Stimulated activated CD8-positive, alpha-beta memory T cell treated with anti-CD3 and anti-CD28 coated beads, Interleukin-7, amount 100 ng/mL, for 1 hour (primary cell): ENCODE results near the gene PDK2.
"Not testable (repeated sequence)": the region's sequence is repeated elsewhere in the genome, so short reads cannot be mapped to it uniquely, and the experiment has no call there.

Experiments
- DNase-seq, 2 donors: peaks; one replicate each; pipeline ENCODE4 v3.0.0-alpha.2; 2020; ENCODE audit warnings: low read depth in 2 of 2

PDK2 gene

DNA sequence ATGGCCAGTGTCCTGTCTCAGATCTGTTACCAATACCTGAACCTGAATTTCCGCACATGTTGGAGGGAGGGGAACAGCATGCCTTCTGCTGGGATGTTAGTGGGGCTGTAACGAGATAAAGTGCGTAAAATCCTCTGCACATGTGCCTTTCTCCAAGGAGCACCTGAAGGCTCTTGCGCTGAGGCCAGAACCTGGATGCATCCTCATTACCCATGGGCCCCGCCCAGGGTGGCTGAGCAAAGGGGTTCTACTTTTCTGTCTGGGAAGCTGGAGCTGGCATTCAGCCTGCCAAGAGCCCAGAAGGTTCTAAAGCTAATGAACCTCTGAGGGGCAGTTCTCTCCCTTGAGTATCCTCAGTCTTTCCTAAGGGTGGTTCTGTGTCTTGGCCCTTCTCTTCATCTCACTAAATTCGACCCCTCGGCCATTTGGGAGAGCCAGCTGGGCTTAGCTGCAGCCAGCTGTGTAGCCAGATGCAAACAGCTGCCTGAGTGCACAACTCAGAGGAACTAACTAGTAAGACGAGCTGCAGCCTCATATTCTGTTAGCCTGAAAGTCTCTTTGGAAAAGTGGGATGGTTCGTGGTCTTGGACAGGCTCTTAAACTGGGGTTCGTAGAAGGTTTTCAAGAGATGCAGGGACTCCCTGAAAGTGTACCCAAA is 36.7 kb upstream of the PDK2 start:
- no peak for DNase-seq

DNA sequence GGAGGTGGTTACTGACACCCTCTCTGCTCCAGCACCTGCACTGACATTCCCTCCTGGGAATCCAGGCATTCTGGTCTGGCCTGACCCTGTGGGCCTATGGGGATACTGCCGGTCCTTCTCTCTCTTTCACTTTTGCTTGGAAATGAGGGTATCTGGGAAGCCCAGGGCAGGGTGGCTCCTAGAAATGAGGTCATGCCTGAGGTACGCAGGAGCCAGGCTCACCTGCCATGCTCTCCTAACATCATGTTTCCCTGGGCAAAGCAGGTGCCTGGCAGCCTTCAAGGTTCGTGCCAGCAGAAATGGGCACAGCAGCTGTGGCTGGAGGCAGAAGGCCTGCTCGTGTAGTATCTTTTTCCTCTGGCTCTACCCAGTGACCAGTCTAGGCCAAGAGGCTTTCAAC is 35.9 kb upstream of the PDK2 start:
- DNase-seq: no peak

DNA sequence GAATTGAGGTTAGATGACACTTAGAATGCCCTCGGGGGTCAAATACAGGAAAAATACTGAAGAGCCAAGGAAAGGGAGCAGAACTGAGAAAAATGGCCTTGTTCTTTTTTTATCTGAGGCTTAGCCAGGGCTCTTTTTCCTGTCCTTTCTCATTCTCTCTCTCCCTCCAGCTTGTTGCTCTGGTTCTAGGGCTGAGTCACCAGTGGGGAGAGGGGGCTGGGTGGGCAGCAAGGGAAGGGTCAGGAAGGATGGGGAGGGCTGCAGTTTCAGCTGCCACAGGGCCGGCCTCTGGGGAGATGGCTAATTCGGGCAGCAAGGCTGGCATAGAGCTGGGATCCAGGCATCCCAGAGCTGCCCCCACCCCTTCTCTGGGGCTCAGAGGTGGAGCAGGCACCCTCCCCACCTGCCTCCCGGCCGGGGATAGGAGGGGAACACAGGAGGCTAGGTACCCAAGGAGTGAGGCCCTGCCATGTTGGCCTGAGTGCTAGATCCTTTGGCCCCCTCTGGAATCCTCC is 35.3 kb upstream of the PDK2 start:
- no peak for DNase-seq

DNA sequence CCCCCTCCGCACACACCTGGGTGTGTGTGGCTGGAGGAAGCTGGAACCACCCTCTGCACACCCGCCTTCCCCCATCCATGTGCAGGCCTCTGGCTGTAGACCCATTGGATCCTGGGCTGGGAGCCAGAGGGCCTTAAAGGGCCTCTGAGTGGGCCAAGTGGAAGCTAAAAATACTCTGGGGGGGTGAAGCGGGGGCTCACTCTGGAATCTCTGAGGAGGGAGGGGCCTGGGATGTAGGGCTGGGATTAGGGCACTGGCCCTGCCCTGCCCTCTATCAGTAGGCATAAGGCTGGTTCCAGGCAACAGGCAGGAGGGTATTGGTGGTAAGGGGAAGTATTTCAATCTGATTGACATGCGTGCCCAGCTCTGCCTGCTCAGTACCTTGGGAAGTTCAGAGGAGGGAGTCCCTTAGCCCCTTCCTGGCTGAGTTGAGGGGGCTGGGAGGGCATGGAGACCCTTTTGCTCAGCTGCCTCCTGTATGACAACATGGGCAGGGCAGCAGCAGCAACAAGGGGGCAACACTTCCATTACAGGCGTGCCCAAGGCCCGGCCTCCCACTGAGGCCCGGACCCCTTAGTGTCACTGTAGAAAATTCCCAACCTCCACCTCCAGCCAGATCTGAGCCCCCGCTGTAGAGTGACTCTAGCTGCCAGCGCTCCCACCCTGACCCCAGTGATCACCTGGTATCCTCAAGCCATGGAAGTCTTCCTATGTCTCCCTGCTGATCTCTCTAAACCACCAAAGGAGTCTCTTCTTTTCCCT is 34.0 kb upstream of the PDK2 start:
- no peak for DNase-seq

DNA sequence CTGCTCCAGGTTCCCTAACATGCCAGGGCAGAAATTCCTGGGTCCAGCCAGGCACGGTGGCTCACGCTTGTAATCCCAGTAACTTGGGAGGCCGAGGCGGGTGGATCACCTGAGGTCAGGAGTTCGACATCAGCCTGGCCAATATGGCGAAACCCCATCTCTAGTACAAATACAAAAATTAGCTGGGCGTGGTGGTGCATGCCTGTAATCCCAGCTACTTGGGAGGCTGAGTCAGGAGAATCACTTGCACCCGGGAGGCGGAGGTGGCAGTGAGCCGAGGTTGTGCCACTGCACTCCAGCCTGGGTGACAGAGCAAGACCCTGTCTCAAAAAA is 33.5 kb upstream of the PDK2 start:
- not testable (repeated sequence) for DNase-seq

DNA sequence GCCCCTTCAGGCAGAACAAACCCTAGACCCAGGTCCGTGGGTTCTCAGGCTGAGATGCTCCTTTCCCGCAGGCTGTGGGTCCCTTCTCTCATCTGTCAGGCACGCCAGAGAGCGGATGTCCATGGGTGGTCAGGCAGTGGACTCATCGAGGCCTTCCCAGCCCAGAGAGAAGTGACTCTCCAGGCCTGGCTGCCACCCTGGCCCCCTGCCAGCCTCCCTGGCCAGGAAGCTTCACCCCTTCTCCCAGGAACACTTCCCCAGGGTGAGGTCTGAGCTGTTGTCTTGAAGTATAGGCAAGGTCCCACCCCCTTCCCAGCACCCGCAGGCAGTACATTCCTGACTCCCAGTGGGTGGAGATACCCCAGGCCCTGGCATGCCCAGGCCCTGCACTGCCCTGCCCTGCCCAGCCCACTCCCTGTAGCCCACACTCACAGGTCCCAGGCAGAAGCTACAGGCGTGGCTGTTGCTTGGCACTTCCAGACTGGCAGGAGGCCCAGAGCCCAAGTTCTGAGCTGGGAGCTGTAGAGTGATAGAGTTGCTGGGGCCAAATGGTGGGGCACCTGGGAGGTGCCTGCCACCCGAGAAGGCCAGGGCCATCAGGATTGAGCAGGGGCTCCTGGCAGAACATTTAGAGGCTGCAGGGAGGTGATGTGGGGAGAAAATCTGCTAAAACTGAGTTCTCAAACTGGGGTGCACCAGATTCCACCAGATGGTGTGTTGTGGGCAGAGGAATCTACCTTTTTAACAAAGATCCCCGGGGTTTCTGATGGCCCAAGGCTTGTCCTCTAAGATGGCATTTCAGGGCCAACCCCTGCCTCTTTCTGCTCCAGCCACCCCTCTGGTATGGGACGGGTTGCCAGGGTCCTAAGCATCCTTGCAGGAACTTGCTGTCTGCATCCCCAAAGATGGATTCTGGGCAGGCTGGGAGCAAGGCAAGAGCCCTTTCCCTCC is 32.6 kb upstream of the PDK2 start:
- no peak for DNase-seq

DNA sequence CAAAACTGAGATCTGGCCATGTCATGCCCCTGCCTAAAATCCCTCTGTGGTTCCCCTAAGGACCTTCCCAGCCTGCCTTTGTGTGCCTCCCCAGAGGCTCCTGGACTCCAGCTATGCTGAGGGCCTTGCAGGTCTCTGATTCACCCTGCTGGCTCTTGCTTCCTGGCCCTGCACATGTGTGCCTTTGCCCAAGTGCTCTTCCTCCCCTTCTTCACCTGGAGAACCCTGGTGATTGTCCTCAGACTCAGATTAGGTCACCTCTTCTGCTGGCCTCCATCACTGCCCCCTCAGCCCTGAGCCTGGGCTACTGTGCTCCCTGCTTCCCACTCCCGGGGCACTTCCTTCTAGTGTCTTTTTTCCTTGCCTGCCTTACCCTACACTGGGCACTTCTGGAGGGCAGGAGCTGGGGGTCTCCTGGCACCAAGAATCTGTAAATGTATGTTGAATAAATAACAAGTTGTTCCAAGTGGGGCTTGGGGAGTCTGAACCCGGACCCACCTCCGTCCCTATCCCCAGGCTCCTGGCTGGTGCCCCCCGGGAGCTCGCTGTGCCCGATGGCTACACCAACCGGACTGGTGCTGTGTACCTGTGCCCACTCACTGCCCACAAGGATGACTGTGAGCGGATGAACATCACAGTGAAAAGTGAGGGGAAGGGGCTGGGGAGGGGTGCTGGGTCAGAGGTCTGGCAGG is 31.4 kb upstream of the PDK2 start:
- DNase-seq: no peak

DNA sequence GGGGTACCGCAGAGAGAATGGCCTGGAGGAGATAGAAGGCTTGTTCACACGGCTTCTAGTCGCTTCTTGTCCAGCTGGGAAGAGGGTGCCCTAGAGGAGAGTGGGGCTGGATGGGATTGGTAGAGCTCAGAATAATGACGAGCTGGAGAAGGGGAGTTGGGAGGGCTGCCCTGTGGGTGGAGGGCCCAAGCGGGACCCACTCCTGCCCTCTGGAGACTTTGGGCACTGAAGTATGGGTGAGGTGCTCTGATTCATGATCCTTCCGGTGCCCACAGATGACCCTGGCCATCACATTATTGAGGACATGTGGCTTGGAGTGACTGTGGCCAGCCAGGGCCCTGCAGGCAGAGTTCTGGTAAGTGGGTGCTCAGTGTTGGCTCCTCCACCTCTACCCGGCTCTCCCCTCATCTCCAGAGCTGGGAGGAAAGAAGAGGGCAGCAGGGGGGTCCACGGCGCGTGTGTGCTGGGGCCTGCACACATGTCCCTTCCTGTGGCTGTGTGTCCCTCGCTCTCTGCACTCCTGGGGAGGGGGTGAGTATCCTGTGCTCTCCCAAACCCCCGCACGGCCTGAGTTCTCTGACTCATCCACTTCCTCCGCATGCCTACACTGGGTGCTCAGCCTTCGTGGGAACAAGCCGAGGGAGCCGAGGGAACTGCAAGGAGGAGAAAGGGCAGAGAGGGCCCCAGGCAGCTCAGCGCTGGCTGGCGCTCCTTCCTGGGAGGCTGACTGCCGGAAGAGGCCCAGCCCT is 30.7 kb upstream of the PDK2 start:
- DNase-seq: no peak

DNA sequence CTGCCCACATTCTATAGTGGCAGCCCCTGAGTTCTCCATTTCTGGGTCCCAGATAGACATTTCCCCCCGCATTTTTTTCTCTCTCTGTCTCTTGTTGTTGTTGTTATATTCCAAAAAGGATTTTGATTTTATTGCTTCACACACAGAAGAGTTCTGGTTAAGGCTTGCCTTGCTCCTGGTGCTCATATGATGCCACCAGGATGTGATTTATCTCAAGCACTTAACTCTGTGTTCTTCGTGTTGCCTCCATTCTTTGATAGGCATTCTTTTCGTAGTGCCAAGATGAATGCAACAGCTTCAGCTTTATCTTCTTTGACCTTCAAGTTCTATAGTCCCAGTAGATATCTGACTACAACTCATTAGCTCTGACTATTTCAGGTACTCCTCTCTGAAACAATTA is 30.1 kb upstream of the PDK2 start:
- no peak for DNase-seq

DNA sequence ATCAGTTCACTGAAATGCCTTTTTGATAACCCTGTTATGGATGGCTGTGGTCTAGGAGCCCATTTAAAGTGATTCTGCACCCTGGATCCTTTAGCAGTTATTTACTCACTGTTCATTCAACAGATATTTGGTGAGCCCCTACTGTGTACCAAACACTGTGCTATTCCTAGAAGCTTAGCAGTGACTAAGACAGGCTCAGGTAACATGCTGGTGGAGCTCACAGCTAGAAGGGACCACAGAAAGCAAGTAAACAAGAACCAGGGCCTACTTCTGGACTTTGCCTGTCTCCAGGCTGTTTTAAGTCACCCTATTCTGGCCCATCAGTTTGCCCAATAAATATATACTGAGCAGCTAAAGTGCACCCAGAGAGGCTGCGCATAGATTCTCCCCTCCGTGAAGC is 28.2 kb upstream of the PDK2 start:
- DNase-seq: no peak

DNA sequence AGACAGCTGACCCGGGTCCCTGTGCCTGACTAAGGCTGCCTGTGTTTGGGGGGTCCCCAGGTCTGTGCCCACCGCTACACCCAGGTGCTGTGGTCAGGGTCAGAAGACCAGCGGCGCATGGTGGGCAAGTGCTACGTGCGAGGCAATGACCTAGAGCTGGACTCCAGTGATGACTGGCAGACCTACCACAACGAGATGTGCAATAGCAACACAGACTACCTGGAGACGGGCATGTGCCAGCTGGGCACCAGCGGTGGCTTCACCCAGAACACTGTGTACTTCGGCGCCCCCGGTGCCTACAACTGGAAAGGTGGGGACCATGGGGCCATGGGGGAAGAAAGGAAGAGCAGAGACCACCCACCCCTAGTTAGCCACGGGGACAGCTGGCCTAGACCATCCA is 27.2 kb upstream of the PDK2 start:
- DNase-seq: no peak

DNA sequence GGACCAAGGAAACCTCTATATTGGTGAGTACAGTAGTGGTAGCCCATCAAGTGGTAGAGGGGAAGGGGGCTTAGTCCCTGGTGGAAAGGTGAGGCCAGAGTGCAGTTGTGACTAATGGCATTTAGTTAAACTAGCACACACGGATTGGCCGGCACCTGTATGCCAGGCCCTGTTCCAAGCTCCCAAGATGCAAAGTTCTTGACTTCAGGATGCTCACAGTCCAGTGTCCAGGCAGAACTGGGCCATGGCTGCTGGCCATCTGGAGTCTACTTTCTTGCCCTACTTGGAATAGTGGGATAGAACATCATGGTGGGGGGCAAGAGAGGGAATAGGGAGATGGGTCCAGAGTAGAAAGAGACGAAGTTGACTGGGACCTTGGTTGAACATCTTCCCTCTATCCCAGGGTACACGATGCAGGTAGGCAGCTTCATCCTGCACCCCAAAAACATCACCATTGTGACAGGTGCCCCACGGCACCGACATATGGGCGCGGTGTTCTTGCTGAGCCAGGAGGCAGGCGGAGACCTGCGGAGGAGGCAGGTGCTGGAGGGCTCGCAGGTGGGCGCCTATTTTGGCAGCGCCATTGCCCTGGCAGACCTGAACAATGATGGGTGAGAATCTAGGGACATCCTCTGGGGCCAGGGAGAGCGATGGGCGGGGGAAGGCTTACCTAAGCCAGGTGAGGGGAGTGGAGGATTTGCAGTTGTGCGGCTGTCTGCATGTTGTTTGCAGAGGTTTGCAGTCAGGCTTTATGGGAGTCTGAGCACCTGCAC is 24.1 kb upstream of the PDK2 start:
- no peak for DNase-seq

DNA sequence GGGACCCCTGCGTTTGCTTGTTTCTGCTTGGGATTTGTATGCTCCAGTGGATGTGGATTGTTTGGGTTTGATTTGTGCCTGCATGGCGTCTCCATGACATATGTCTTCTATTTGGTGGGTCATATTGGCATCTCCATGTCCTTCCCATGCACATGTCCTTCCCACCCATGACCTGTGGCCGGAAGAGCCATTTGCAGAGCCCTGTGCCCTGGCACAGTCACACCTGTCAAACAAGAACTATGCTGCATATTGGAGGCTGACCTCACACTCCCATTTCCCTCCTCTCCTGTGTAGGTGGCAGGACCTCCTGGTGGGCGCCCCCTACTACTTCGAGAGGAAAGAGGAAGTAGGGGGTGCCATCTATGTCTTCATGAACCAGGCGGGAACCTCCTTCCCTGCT is 23.5 kb upstream of the PDK2 start:
- no peak for DNase-seq

DNA sequence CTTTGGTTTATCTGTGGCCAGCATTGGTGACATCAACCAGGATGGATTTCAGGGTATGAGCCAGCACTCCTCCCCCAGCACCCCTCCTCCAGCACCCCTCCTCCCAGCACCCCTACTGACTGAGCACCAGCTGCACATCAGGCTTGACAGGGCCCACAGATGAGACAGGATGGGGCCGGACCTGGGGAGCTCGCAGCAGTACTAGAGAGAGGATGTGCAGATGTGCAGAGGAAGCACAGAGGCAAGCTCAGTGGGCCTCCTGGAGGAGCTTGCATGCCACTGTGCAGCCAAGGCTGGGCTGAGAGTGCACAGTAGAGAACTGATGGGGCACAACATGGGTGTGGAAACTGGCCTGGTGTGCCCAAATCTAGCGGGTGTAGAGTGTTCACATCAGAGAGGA is 23.0 kb upstream of the PDK2 start:
- DNase-seq: no peak

DNA sequence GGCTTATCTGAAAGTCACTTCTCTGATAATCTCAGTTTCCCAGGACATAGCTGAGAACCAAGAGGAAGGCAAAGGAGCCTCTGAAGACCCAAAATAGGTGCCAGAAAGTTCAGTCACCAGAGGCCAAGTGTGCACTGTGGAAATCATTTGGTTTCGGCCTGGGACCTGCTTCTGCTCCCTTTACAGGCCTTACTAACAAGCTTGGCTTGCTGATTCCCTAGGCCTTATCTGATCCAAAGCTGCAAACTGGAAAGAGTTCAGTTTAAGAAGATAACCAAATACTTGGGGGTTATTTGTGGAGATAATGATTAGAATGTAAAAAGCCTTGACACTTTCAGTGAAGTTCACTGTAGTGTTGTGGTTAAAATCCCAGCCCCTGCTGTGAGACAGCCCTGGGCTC is 22.2 kb upstream of the PDK2 start:
- no peak for DNase-seq

DNA sequence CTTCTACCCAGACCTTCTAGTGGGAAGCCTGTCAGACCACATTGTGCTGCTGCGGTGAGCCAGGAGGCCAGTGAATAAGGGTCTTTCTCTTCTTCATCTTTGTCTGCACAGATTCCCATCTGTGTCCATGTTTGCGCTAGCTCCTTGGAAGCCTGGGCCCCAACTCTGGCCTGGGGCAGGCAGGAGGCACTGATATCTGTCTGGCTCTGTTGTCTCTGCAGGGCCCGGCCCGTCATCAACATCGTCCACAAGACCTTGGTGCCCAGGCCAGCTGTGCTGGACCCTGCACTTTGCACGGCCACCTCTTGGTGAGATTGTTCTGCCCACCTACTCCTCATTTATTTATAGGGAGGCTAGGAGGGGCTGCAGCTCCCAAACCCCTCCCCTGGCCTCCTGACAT is 20.9 kb upstream of the PDK2 start:
- no peak for DNase-seq

DNA sequence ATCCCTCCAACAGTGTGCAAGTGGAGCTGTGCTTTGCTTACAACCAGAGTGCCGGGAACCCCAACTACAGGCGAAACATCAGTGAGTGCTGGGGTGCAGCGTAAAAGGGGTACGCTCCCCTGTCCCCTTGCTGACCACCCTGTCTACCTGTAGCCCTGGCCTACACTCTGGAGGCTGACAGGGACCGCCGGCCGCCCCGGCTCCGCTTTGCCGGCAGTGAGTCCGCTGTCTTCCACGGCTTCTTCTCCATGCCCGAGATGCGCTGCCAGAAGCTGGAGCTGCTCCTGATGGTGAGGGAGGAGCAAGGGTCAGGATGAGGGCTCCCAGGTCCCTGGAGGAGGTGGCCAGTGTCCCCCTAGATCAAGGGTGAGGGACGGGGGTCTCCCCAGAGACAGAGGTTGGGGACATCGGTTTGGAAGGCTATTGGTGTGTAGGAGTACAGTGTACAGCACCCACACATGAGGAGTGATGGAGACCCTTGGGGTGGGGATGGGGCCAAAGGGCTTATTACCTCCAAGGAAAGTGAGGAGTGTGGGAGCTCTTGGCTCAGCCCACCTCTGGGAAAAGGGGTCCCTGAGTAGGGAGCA is 19.6 kb upstream of the PDK2 start:
- no peak for DNase-seq

DNA sequence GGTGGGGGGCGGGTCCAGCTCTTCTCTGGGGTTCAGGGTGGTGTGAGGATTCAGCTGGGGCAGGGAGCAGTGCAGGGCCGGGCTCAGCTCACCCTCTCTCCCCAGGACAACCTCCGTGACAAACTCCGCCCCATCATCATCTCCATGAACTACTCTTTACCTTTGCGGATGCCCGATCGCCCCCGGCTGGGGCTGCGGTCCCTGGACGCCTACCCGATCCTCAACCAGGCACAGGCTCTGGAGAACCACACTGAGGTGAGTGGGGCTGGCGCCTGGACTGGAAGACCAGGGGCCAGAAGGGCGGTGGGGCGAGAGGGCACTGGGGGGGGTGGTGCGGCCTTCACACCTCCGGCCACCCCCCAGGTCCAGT is 18.9 kb upstream of the PDK2 start:
- no peak for DNase-seq

DNA sequence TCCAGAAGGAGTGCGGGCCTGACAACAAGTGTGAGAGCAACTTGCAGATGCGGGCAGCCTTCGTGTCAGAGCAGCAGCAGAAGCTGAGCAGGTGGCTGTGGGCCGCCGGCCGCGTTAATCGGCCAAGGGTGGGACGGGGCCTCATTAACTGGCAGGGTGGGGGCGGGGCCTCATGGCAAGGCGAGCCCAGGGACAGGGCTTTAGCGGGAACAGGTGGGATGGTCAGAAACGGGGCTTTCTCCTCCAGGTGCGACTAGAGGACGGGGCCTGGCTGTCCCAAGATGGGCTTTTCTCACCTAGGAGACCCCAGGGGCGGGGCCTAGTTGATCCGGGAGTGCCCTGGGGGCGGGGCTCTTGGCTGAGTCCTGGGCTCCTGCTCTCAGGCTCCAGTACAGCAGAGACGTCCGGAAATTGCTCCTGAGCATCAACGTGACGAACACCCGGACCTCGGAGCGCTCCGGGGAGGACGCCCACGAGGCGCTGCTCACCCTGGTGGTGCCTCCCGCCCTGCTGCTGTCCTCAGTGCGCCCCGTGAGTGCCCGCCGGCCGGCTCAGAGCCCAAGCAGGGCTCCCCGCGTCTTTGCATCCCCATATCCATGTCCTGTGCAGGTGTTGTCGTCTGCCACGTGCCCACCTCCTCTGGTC is 18.4 kb upstream of the PDK2 start:
- no peak for DNase-seq

DNA sequence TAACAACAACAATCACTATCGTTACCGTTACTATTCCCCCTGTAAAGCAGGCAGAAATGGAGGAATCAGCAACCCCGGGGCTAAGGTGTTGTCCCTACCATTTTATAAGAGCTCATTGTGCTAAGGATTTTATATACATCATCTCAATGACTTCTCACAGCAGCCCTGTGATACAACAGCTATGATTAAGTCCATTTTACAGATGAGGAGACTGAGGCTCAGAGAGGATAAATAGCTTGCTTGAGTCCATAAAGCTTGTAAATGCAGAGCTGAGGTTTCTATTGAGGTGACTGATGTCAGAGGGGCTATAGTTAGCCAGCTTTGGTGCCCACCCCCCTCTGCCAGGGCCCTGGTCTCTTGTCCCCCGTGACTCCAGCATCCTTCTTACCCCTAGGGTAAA is 16.7 kb upstream of the PDK2 start:
- no peak for DNase-seq
